Thymus (tissue), 11 donors: ENCODE measurements around the gene ATP1B3. TPM values are rescaled to one million over a fixed set of nuclear protein-coding genes. Genes with fewer than 3 reads are reported as not detected.
A peak's percentile ranks its signal among the peaks of the same experiment; 100 is the strongest.

Experiments
- DNase-seq, 9 donors: peaks; one replicate each; pipeline ENCODE4 v3.0.0-alpha.2; 2013; ENCODE audit warnings: low spot score in 9 of 9, low read depth in 6 of 9, missing footprints in 1 of 9
- H3K27ac ChIP-seq, 2 donors: one replicate each; pipeline ENCODE4 v1.5.1; 2013; ENCODE audit warnings: control low read depth in 1 of 2, low read depth in 1 of 2, low read length in 1 of 2, mild to moderate bottlenecking in 1 of 2, moderate library complexity in 1 of 2
- H3K27me3 ChIP-seq, 2 donors: one replicate each; pipeline ENCODE4 v1.5.1; 2013; ENCODE audit warnings: low read length in 1 of 2; ENCODE audit not compliant: control insufficient read depth in 2 of 2, insufficient read depth in 1 of 2
- H3K36me3 ChIP-seq, 2 donors: one replicate each; pipeline ENCODE4 v1.5.1; 2013; ENCODE audit warnings: low read length in 1 of 2, mild to moderate bottlenecking in 1 of 2, moderate library complexity in 1 of 2; ENCODE audit not compliant: control insufficient read depth in 2 of 2, insufficient read depth in 2 of 2
- H3K4me1 ChIP-seq, 2 donors: one replicate each; pipeline ENCODE4 v1.5.1; 2013; ENCODE audit warnings: low read length in 2 of 2; ENCODE audit not compliant: control insufficient read depth in 2 of 2, insufficient read depth in 2 of 2
- H3K4me3 ChIP-seq, 2 donors: one replicate each; pipeline ENCODE4 v1.5.1; 2013; ENCODE audit warnings: low read length in 2 of 2, control low read depth in 1 of 2, mild to moderate bottlenecking in 1 of 2
- H3K9me3 ChIP-seq, 2 donors: one replicate each; pipeline ENCODE4 v1.5.1; 2013; ENCODE audit warnings: low read length in 1 of 2, mild to moderate bottlenecking in 1 of 2; ENCODE audit not compliant: control insufficient read depth in 2 of 2, insufficient read depth in 1 of 2
- WGBS: extraction: QIAGEN DNeasy Blood & Tissue Kit; methylation state at CpG from one replicate; pipeline ENCODE4 v1.1.7; 2013; 5-methylcytosine and 5-hydroxymethylcytosine counted together
- polyA plus RNA-seq: library from polyadenylated mRNA; stranded (reverse); fragments of 200-250 nt; gene quantifications from one replicate; pipeline ENCODE4 v1.2.3, GENCODE V29; 2013
- total RNA-seq: library from RNA; stranded (reverse); fragments of 120-200 nt; gene quantifications from one replicate; pipeline ENCODE4 v1.2.4, GENCODE V29; 2013
- donor health status: healthy.

The ATP1B3 gene
- total and polyA plus RNA-seq, 2 donors: 42.0 to 99.0 TPM

GRCh38 chr3:141870091-141870687 lies 6.3 kb upstream of the ATP1B3 start:
- no peaks in the 10 kb centered on the region for H3K36me3 ChIP-seq
- H3K4me1 ChIP-seq: no peaks in the 10 kb centered on the region
- no peak overlapping the region for H3K27ac ChIP-seq
- no peak for DNase-seq
- H3K9me3 ChIP-seq: no peaks in the 10 kb centered on the region
- no peak overlapping the region for H3K4me3 ChIP-seq
- WGBS: 94% methylated on average over 6 of the region's 6 CpGs
- no peaks in the 10 kb centered on the region for H3K27me3 ChIP-seq

GRCh38 chr3:141875374-141875892 lies 1.0 kb upstream of the ATP1B3 start:
- DNase-seq: peak; percentile 64 to 92 (median 81)
- Histone ChIP-seq H3K4me3 (peak overlapping the region; percentile 62 to 95), H3K9me3 (no peaks in the 10 kb centered on the region), H3K27me3 (no peaks in the 10 kb centered on the region), H3K36me3 (no peaks in the 10 kb centered on the region), H3K27ac (peak overlapping the region; percentile 91 to 97), H3K4me1 (peaks cover 0 to 5% of the 10 kb centered on the region in 2 donors)
- under 1% methylated on average over 19 of the region's 19 CpGs for WGBS

- WGBS: under 1% methylated on average over 42 of the region's 42 CpGs
These were observed 506 bp upstream of the ATP1B3 start for GRCh38 chr3:141875893-141876380.

GRCh38 chr3:141876891-141877621 lies 613 bp downstream of the ATP1B3 start:
- peak in 8 of 9 donors; percentile 24 to 73 (median 38) for DNase-seq
- Histone ChIP-seq H3K36me3 (peaks cover 0 to 3% of the 10 kb centered on the region in 2 donors), H3K9me3 (no peaks in the 10 kb centered on the region), H3K27ac (peak overlapping the region; percentile 71 to 97), H3K4me1 (peaks cover 0 to 10% of the 10 kb centered on the region in 2 donors), H3K27me3 (no peaks in the 10 kb centered on the region), H3K4me3 (peak overlapping the region; percentile 58 to 95)
- WGBS: under 1% methylated on average over 76 of the region's 76 CpGs

More at GRCh38 chr3:141875893-141876380, 506 bp upstream of the ATP1B3 start:
- Histone ChIP-seq H3K27me3 (no peaks in the 10 kb centered on the region), H3K9me3 (no peaks in the 10 kb centered on the region), H3K4me1 (peaks cover 0 to 5% of the 10 kb centered on the region in 2 donors), H3K27ac (peak overlapping the region; percentile 91 to 97), H3K4me3 (peak overlapping the region; percentile 62 to 95), H3K36me3 (no peaks in the 10 kb centered on the region)
- DNase-seq: peak in 5 of 9 donors; percentile 51 to 78 (median 70)

- Histone ChIP-seq H3K4me1 (peaks cover 0 to 10% of the 10 kb centered on the region in 2 donors), H3K9me3 (no peaks in the 10 kb centered on the region), H3K27ac (no peak overlapping the region), H3K4me3 (peak overlapping the region; percentile 54 to 95), H3K36me3 (peaks cover 0 to 7% of the 10 kb centered on the region in 2 donors), H3K27me3 (no peaks in the 10 kb centered on the region)
- WGBS: 65% methylated on average over 3 of the region's 3 CpGs
- peak in 6 of 9 donors; percentile 9 to 55 (median 20) for DNase-seq
These were observed 1.5 kb downstream of the ATP1B3 start for GRCh38 chr3:141877911-141878310.

- Histone ChIP-seq H3K27me3 (no peaks in the 10 kb centered on the region), H3K27ac (no peak overlapping the region), H3K9me3 (no peaks in the 10 kb centered on the region), H3K4me1 (peaks cover 0 to 10% of the 10 kb centered on the region in 2 donors), H3K4me3 (peak overlapping the region; percentile 54 to 95), H3K36me3 (peaks cover 0 to 7% of the 10 kb centered on the region in 2 donors)
- 36% methylated on average over 1 of the region's 1 CpG for WGBS
- DNase-seq: no peak
These were observed 1.9 kb downstream of the ATP1B3 start for GRCh38 chr3:141878326-141878725.

GRCh38 chr3:141878817-141879216 lies 2.4 kb downstream of the ATP1B3 start:
- H3K27me3 ChIP-seq: no peaks in the 10 kb centered on the region
- H3K36me3 ChIP-seq: peaks cover 0 to 7% of the 10 kb centered on the region in 2 donors
- H3K27ac ChIP-seq: no peak overlapping the region
- no peak for DNase-seq
- H3K4me3 ChIP-seq: peak overlapping the region in 1 of 2 donors; percentile 26
- no peaks in the 10 kb centered on the region for H3K9me3 ChIP-seq
- WGBS: 96% methylated on average over 2 of the region's 2 CpGs
- H3K4me1 ChIP-seq: peaks cover 0 to 10% of the 10 kb centered on the region in 2 donors

GRCh38 chr3:141881702-141882101 lies 5.3 kb downstream of the ATP1B3 start:
- no peak for DNase-seq
- Histone ChIP-seq H3K27me3 (no peaks in the 10 kb centered on the region), H3K27ac (no peak overlapping the region), H3K4me1 (peaks cover 0 to 10% of the 10 kb centered on the region in 2 donors), H3K36me3 (peaks cover 9 to 17% of the 10 kb centered on the region in 2 donors), H3K4me3 (no peak overlapping the region), H3K9me3 (no peaks in the 10 kb centered on the region)
- 98% methylated on average over 4 of the region's 4 CpGs for WGBS

- Histone ChIP-seq H3K4me1 (no peaks in the 10 kb centered on the region), H3K9me3 (peaks cover 1 to 3% of the 10 kb centered on the region in 2 donors), H3K4me3 (no peak overlapping the region), H3K36me3 (peaks cover 15 to 18% of the 10 kb centered on the region in 2 donors), H3K27ac (no peak overlapping the region), H3K27me3 (no peaks in the 10 kb centered on the region)
- 98% methylated on average over 5 of the region's 5 CpGs for WGBS
- no peak for DNase-seq
These were observed 10.6 kb downstream of the ATP1B3 start for GRCh38 chr3:141887051-141887450.
